ENCODE data around the gene PRSS53.
"Not testable (repeated sequence)": the region's sequence is repeated elsewhere in the genome, so short reads cannot be mapped to it uniquely, and the experiment has no call there.

GRCh38 chr16:31136822-31137499, 48.2 kb upstream of the PRSS53 start:
- not testable (repeated sequence) for TF ChIP-seq SIN3A (IDR thresholded peaks at IDR 0.05; ENCODE audit: borderline replicate concordance, insufficient read depth, low read depth, low read length); POLR2AphosphoS5 (IDR thresholded peaks at IDR 0.05; ENCODE audit: low read depth, low read length); CTCF (IDR thresholded peaks at IDR 0.05); REST (IDR thresholded peaks at IDR 0.05; ENCODE audit: insufficient read depth in 1 of 2, low read depth in 2 of 2, low read length in 1 of 2); TCF7L2 (IDR thresholded peaks at IDR 0.05; ENCODE audit: low read depth, low read length)
